HepG2 (cell line): ENCODE results near the gene APC2. TPM values are rescaled to one million over a fixed set of nuclear protein-coding genes. Genes with fewer than 3 reads are reported as not detected.
A peak's percentile ranks its signal among the peaks of the same experiment; 100 is the strongest.

ENCODE experiments used
- ARNT ChIP-seq: fragments of 450-650 bp; IDR thresholded peaks from 2 replicates; pipeline ENCODE4 v1.6.1; 2017
- BHLHE40 ChIP-seq: IDR thresholded peaks from 2 replicates; pipeline ENCODE4 v1.6.1; 2011; ENCODE audit warnings: low read length, improper control_type of control experiment
- CCAR2 ChIP-seq: fragments of 200-400 bp; formaldehyde crosslinking; optimal IDR thresholded peaks from 2 replicates; pipeline ENCODE3; 2018; ENCODE audit warnings: low read depth, mild to moderate bottlenecking, low read length, moderate library complexity
- DNMT3B ChIP-seq: conservative IDR thresholded peaks from 2 replicates; pipeline ENCODE4 v1.6.1; 2016; ENCODE audit warnings: missing biosample characterization, control low read depth
- FOXA3 ChIP-seq: IDR thresholded peaks from 2 replicates; pipeline ENCODE4 v1.6.1; 2016; ENCODE audit warnings: missing genetic modification reagents, missing compliant biosample characterization
- FOXC1 ChIP-seq: sonication (generic); formaldehyde crosslinking; IDR thresholded peaks from 2 replicates; pipeline ENCODE4 v1.8.0; 2022; ENCODE audit warnings: mild to moderate bottlenecking, missing genetic modification reagents, borderline replicate concordance
- HOMEZ ChIP-seq: IDR thresholded peaks from 2 replicates; pipeline ENCODE4 v1.6.1; 2016; ENCODE audit warnings: low read depth
- KDM2A ChIP-seq: sonication (generic); formaldehyde crosslinking; IDR thresholded peaks from 2 replicates; pipeline ENCODE4 v1.4.0; 2020; ENCODE audit warnings: low read depth, missing genetic modification reagents, borderline replicate concordance
- MED13 ChIP-seq: sonication (generic); formaldehyde crosslinking; IDR thresholded peaks from 2 replicates; pipeline ENCODE4 v1.5.0; 2020; ENCODE audit warnings: missing genetic modification reagents
- PCBP2 ChIP-seq: fragments of 200-400 bp; formaldehyde crosslinking; optimal IDR thresholded peaks from 2 replicates; pipeline ENCODE3; 2018; ENCODE audit warnings: low read length, low read depth; ENCODE audit not compliant: poor library complexity, severe bottlenecking
- SNAPC5 ChIP-seq: sonication (generic); formaldehyde crosslinking; IDR thresholded peaks from 2 replicates; pipeline ENCODE4 v1.8.1; 2023; ENCODE audit warnings: mild to moderate bottlenecking, missing genetic modification reagents, borderline replicate concordance
- ZBTB10 ChIP-seq: sonication (generic); formaldehyde crosslinking; IDR thresholded peaks from 2 replicates; pipeline ENCODE4 v1.4.0; 2020; ENCODE audit warnings: missing genetic modification reagents, borderline replicate concordance
- ZBTB34 ChIP-seq: sonication (generic); formaldehyde crosslinking; IDR thresholded peaks from 2 replicates; pipeline ENCODE4 v1.8.0; 2022; ENCODE audit warnings: mild to moderate bottlenecking, missing genetic modification reagents
- ZNF256 ChIP-seq: sonication (generic); formaldehyde crosslinking; conservative IDR thresholded peaks from 2 replicates; pipeline ENCODE4 v1.4.0; 2020; ENCODE audit warnings: missing genetic modification reagents
- ZNF282 ChIP-seq: fragments of 450-650 bp; IDR thresholded peaks from 2 replicates; pipeline ENCODE4 v1.6.1; 2018; ENCODE audit not compliant: partially characterized antibody
- ZNF296 ChIP-seq: sonication (generic); formaldehyde crosslinking; conservative IDR thresholded peaks from 2 replicates; pipeline ENCODE4 v1.5.0; 2020; ENCODE audit warnings: mild to moderate bottlenecking, missing genetic modification reagents
- ZNF431 ChIP-seq: sonication (generic); formaldehyde crosslinking; IDR thresholded peaks from 2 replicates; pipeline ENCODE4 v1.9.0; 2022; ENCODE audit warnings: missing genetic modification reagents, low read depth, mild to moderate bottlenecking, borderline replicate concordance
- ZNF691 ChIP-seq: sonication (generic); formaldehyde crosslinking; IDR thresholded peaks from 2 replicates; pipeline ENCODE4 v1.4.0; 2020; ENCODE audit warnings: missing genetic modification reagents, low read depth, mild to moderate bottlenecking, borderline replicate concordance
- ZNF713 ChIP-seq: sonication (generic); formaldehyde crosslinking; IDR thresholded peaks from 2 replicates; pipeline ENCODE4 v1.4.0; 2020; ENCODE audit warnings: mild to moderate bottlenecking, missing genetic modification reagents
- ZNF770 ChIP-seq: sonication (generic); formaldehyde crosslinking; IDR thresholded peaks from 2 replicates; pipeline ENCODE4 v1.5.0; 2020; ENCODE audit warnings: mild to moderate bottlenecking, missing genetic modification reagents
- ZNF790 ChIP-seq: sonication (generic); formaldehyde crosslinking; IDR thresholded peaks from 2 replicates; pipeline ENCODE4 v1.8.0; 2022; ENCODE audit warnings: missing genetic modification reagents, mild to moderate bottlenecking, borderline replicate concordance
- ZSCAN30 ChIP-seq: sonication (generic); formaldehyde crosslinking; IDR thresholded peaks from 2 replicates; pipeline ENCODE4 v1.5.0; 2020; ENCODE audit warnings: mild to moderate bottlenecking, missing genetic modification reagents
- polyA plus RNA-seq, 8 experiments: library from polyadenylated mRNA; depleted of rRNA in 3 of 8; stranded (reverse) in 7 of 8; unstranded in 1 of 8; fragments of >200 nt; fragmentation: Illumina TruSeq in 4 of 8; extraction: Trizol in 4 of 8; gene quantifications; 2 replicates each; pipeline versions ENCODE4 v1.2.1 to v1.2.3, GENCODE V29; 2011 to 2016; ENCODE audit warnings: low read depth in 4 of 8, missing spikeins in 1 of 8, mixed read lengths in 1 of 8; ENCODE audit not compliant: insufficient read depth in 1 of 8
- total RNA-seq, 5 experiments: library from RNA; depleted of rRNA; stranded (reverse); fragments of >200 nt; fragmentation: Illumina TruSeq; extraction: Trizol; gene quantifications; 2 replicates each; pipeline ENCODE4 v1.2.3, GENCODE V29; 2016; ENCODE audit warnings: low read depth in 1 of 5

The APC2 gene
- total and polyA plus RNA-seq, 2 of the 13 experiments (the other 11 are each of a cell fraction or from before 2014, with no cell fraction given), result 0.08 to 0.22 TPM

GRCh38 chr19:1457031-1457739 lies 7.3 kb downstream of the APC2 start (continued):
- TF ChIP-seq ARNT, result no peak
- TF ChIP-seq ZBTB34, result no peak
- no peak for TF ChIP-seq SNAPC5
- no peak for TF ChIP-seq ZNF282
- TF ChIP-seq MED13 (CRISPR knock-in tag), result no peak
- TF ChIP-seq ZNF691, result no peak
- peak; percentile 11; the same call in 1 of the 2 replicates for TF ChIP-seq BHLHE40
- no peak for TF ChIP-seq DNMT3B (CRISPR knock-in tag)
- no peak for TF ChIP-seq FOXC1 (CRISPR knock-in tag)
- TF ChIP-seq ZSCAN30 (CRISPR knock-in tag), result no peak
- no peak for TF ChIP-seq ZNF256 (CRISPR knock-in tag)
- TF ChIP-seq ZNF790 (CRISPR knock-in tag), result no peak
- no peak for TF ChIP-seq FOXA3 (CRISPR knock-in tag)
- no peak for TF ChIP-seq ZBTB10 (CRISPR knock-in tag)
- TF ChIP-seq ZNF713, result no peak
- TF ChIP-seq HOMEZ (CRISPR knock-in tag), result no peak
- TF ChIP-seq ZNF296 (CRISPR knock-in tag), result no peak
- no peak for TF ChIP-seq CCAR2
- peak; percentile 96 for TF ChIP-seq KDM2A
- TF ChIP-seq ZNF770 (CRISPR knock-in tag), result no peak
- no peak for TF ChIP-seq PCBP2
- TF ChIP-seq ZNF431 (CRISPR knock-in tag), result no peak
